KG1 (cell line): ENCODE data around the gene PDPR.
A peak's percentile ranks its signal among the peaks of the same experiment; 100 is the strongest.
"Not testable (repeated sequence)": the region's sequence is repeated elsewhere in the genome, so short reads cannot be mapped to it uniquely, and the experiment has no call there.

Experiments
- DNase-seq: peaks from one replicate; lab custom pipeline; 2025; lab: John Stamatoyannopoulos, UW

PDPR gene

GRCh38 chr16:70162041-70162451 is 47.9 kb downstream of the PDPR start:
- no peak for DNase-seq

- no peak for DNase-seq
Measured at GRCh38 chr16:70163596-70163995, 49.5 kb downstream of the PDPR start.

DNA sequence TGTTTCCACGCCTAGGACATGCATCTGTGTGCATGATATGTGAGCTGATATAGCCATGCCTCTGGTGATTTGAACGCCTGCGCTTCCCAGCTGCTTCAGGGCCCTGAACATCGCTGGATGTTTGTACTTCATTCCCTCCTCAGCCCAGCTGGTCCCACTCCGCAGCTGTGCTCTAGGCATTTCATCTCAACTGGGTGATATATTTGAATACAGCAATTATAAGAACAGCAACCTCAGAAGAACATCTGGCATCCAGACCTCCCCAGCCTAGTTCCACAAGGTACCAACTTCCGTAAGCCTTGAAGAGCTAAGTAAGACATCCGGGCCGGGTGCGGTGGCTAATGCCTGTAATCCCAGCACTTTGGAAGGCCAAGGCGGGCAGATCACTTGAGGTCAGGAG is 52.6 kb downstream of the PDPR start:
- DNase-seq, result not testable (repeated sequence)

DNA sequence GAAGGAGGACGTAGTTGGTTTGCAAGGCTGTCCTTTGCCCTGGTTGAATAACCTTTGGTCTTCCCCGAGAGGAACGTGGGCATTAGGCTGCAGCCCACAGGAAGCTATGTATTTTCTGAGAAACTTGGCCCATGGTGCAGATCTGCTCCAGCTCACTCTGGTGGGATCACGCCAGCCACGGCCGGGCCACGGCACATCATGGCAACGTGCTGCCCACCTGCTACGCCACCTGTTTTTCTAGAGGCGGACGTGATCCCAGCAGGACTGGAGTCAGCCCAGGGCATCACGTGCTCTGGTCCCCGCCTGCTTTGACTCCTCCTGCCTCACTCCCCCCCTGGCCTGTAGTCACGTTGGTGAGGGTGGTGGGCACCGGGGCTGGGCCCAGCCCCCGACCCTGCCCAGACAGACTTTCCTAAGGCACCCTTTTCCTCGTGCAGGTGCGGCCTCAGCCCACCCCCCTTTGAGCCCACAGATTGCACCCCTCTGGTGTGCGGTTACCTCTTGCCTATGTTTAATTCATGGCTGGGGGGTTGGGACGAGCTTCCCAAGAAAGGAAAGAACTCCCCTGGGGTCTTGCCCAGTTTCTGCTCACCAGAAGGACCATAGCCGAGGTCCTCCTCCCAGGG is 59.2 kb downstream of the PDPR start, which contains the start of gene CLEC18C:
CLEC18C (plus strand) TSS at position 576 of the 626 bp plus-strand sequence. CDS start 492 bp downstream, outside the sequence.
- DNase-seq, result not testable (repeated sequence)

- not testable (repeated sequence) for DNase-seq
Measured at GRCh38 chr16:70173916-70174315, 59.8 kb downstream of the PDPR start.

GRCh38 chr16:70174387-70174932 is 60.3 kb downstream of the PDPR start:
- DNase-seq, result not testable (repeated sequence)

DNA sequence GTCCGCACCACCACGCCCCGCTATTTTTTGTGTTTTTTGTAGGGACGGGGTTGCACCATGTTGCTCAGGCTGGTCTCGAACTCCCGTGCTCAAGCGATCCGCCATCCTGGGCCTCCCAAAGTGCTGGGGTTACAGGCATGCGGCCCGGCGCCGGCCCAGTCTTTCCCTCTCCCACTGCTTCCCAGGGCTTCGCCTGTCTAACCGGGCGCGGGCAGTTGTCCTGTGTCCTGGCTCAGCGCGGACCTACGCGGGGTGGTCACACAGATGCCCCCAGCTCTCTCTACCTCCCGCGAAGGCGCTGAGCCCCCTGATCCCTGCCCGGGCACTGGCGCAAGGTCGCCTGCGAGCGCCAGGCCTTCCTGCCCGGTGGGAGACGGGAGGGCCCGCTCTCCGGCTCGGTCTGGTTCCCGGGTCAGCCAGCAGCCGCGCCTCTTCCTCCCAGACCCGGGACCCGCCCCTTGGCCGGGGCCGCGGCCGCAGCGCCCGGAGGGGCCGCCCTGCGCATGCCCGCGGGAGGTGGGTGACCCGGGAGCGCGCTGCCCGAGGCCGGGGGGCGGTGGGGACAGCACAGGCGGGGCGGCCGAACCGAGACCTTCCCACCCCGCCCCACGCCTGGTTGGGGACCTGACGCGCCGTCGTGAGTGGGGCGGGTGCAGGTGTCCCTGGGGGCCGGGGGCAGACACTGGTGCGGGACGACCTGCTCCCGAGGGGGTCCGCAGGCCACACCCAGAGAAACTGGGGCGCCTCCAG is 73.9 kb downstream of the PDPR start:
- DNase-seq, result not testable (repeated sequence)

DNA sequence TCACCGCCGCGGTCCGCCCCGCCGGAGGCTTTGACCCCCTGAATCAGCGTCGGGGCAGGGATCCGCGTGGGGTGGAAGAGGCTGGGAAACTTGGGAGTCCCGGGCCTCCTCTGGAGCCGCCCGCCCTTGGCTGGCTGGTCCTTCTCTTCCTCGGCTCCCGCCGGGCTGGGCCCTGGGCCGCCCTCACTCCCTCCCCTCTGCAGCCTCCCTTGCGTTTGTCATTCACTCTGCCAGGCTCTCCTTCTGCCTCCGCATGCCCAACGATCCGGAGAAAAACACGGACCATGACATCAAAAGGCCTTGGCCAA is 74.4 kb downstream of the PDPR start:
- DNase-seq, result not testable (repeated sequence)

GRCh38 chr16:70190574-70190973 is 76.4 kb downstream of the PDPR start:
- DNase-seq, result not testable (repeated sequence)

GRCh38 chr16:70196683-70197300 is 82.7 kb downstream of the PDPR start:
- not testable (repeated sequence) for DNase-seq

DNA sequence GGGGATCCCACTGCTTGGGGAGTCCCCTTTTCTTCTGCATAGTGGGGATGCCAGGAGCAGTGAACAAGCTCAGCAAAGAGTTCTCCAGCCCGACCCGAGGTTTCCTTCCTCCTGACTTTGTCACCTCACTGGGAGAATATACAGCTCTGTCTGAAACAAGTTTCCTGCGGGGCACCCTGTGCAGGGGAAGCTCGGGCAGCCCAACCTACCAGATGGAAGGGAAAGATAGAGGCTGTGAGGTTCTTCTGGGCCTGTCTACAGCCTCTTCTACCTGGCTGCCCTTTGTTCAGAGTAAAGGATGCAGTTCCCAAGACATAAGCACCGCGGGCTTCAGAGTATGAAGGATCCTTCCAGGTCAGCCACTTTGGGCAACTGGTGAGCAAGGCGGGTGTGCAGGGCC is 83.5 kb downstream of the PDPR start:
- DNase-seq, result peak; percentile 4

- DNase-seq, result not testable (repeated sequence)
Measured at GRCh38 chr16:70198230-70198629, 84.1 kb downstream of the PDPR start.

- DNase-seq, result not testable (repeated sequence)
Measured at GRCh38 chr16:70198666-70199065, 84.5 kb downstream of the PDPR start.

DNA sequence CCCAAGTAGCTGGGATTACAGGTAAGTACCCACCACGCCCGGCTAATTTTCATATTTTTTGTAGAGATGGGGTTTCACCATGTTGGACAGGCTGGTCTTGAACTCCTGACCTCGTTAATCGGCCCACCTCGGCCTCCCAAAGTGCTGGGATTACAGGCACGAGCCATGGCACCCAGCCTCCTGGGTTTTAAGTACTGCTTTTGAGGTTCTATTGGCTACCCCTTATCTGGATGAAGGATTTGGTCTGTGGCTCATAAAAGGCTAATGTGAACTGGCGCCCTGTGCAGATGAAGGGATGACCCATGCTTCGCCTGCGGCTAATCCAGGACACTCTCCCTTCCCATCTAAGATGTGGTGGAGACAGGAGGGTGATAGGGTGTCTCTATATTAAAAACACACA is 85.0 kb downstream of the PDPR start:
- not testable (repeated sequence) for DNase-seq

GRCh38 chr16:70200063-70200462 is 85.9 kb downstream of the PDPR start:
- DNase-seq, result not testable (repeated sequence)

GRCh38 chr16:70203508-70203907 is 89.4 kb downstream of the PDPR start:
- DNase-seq, result not testable (repeated sequence)

DNA sequence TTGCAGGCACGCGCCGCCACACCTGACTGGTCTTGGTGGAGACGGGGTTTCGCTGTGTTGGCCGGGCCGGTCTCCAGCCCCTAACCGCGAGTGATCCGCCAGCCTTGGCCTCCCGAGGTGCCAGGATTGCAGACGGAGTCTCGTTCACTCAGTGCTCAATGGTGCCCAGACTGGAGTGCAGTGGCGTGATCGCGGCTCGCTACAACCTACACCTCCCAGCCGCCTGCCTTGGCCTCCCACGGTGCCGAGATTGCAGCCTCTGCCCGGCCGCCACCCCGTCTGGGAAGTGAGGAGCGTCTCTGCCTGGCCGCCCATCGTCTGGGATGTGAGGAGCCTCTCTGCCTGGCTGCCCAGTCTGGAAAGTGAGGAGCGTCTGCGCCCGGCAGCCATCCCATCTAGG is 89.9 kb downstream of the PDPR start:
- DNase-seq, result not testable (repeated sequence)

- DNase-seq, result not testable (repeated sequence)
Measured at GRCh38 chr16:70204668-70205405, 90.7 kb downstream of the PDPR start.

GRCh38 chr16:70206382-70206781 is 92.2 kb downstream of the PDPR start:
- not testable (repeated sequence) for DNase-seq
